GM12875 (cell line): ENCODE data around the gene STS.

Experiments used
- H3K4me3 ChIP-seq: one replicate; pipeline ENCODE4 v1.5.1; 2011; ENCODE audit warnings: low read depth, low read length, control low read depth
- TF ChIP-seq, protein P1 (sequence below): IDR thresholded peaks from 2 replicates; pipeline ENCODE4 v1.5.1; 2011; ENCODE audit warnings: low read depth, mild to moderate bottlenecking, control low read depth, inconsistent platforms, low read length, moderate library complexity, borderline replicate concordance; ENCODE audit not compliant: insufficient read depth

STS gene, protein sequence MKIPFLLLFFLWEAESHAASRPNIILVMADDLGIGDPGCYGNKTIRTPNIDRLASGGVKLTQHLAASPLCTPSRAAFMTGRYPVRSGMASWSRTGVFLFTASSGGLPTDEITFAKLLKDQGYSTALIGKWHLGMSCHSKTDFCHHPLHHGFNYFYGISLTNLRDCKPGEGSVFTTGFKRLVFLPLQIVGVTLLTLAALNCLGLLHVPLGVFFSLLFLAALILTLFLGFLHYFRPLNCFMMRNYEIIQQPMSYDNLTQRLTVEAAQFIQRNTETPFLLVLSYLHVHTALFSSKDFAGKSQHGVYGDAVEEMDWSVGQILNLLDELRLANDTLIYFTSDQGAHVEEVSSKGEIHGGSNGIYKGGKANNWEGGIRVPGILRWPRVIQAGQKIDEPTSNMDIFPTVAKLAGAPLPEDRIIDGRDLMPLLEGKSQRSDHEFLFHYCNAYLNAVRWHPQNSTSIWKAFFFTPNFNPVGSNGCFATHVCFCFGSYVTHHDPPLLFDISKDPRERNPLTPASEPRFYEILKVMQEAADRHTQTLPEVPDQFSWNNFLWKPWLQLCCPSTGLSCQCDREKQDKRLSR

DNA sequence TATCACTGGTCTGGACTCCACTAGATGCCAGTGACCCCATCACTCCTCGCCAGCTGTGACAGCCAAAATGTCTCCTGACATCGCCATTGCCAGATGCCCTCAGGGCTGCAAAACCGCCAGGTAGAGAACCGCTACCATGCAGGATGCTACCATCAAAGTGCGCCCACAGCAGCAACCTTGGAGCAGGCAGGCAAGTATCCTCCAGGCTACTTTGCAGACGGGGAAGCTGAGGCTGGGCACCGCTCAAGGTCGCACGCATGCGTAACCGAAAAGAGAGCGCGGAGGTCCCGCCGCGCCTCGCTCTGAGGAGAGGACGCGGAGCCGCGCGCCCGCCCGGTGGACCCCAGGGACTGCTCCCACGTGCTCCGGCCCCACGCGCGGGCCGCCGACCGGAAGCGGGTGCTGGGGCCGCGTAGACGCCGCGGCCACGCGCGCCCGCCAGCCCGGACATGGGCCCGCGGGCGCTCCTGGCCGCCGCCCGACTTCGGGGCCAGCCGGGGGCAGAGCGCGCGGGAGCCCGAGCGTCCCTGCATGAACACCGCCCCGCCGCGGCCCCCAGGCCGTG is at the start of gene STS:
TSS of gene STS (plus strand) at position 300 of the 565 bp plus-strand sequence. CDS start 105,488 bp downstream, outside the sequence.
- TF ChIP-seq, protein P1, sequence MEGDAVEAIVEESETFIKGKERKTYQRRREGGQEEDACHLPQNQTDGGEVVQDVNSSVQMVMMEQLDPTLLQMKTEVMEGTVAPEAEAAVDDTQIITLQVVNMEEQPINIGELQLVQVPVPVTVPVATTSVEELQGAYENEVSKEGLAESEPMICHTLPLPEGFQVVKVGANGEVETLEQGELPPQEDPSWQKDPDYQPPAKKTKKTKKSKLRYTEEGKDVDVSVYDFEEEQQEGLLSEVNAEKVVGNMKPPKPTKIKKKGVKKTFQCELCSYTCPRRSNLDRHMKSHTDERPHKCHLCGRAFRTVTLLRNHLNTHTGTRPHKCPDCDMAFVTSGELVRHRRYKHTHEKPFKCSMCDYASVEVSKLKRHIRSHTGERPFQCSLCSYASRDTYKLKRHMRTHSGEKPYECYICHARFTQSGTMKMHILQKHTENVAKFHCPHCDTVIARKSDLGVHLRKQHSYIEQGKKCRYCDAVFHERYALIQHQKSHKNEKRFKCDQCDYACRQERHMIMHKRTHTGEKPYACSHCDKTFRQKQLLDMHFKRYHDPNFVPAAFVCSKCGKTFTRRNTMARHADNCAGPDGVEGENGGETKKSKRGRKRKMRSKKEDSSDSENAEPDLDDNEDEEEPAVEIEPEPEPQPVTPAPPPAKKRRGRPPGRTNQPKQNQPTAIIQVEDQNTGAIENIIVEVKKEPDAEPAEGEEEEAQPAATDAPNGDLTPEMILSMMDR, result no peak

DNA sequence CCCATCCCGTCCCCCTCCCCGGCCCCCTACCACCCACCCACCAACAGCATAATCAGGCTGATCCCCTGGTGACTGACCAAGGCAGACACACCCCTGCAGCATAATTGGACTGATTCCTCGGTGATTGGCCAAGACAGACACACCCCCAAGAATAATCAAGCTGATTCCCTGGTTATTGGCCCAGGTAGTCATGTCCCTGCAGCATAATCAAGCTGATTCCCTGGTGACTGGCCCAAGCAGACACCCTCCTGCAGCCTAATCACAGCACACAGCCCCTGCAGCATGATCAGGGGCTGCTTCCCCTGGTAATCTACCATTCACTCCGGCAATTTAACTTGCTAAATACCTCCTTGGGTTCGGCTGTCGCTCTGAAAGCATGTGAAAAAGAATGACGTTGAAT is 47.5 kb upstream of the STS start:
- no peak overlapping the region for H3K4me3 ChIP-seq
- TF ChIP-seq, protein P1, result no peak

More for the DNA sequence above, at the start of gene STS:
- peak within 1 kb of the TSS; percentile 99 for H3K4me3 ChIP-seq

DNA sequence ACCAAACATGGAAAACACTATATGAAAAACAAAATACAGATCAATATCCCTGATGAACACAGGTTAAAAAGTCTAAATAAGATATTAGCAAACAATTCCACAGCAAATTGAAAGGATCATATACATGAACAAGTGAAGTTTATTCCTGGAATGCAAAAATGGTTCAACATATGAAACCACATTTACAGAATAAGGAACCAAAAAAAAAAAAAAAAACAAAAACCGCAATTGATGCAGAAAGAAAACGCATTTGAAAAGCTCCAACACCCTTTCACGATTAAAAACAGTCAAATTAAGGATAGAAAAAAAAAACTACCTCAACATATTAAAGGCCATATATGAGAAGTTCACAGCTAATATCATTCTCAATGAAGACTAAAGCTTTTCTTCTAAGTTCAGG is 45.4 kb upstream of the STS start:
- TF ChIP-seq, protein P1, result no peak
- H3K4me3 ChIP-seq, result no peak overlapping the region

DNA sequence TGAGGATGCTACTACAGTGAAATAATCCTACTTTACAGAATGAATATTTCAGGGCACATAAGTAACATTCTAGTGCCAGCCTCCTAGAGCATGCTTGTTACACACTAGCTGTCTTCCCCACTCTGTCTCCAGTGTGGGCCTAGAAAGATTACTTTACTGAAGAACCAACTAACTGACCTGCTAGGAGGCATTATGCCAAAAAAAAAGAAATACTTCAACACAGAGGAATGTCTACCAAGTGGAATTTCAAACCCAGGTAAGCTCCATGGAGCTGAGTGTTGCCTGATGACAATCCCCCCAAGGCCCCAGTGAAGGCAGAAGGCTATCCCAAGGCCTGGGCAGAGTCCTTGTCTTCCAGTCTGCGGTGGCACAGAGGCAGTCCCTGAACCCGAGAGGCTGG is 40.9 kb upstream of the STS start:
- TF ChIP-seq, protein P1, result no peak
- no peak overlapping the region for H3K4me3 ChIP-seq

DNA sequence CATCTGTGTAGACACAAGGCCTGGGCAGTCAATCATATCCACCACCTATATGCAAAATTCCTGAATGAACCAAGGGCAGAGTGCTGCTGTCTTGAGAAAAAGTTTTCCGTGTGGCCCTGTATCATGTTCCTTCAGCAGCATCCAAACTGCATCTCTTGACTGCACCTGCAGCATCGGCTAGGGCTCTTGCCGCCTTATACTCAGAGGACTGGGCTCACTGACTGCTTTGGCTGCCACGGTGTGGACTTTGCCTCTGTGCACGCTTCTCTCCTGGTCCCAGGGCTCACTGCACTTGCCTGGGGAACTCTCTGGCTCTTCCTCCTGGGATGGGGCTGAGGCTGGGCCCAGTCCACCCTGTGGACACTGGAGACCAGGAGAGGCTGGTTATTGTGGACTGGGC is 39.5 kb upstream of the STS start:
- H3K4me3 ChIP-seq, result no peak overlapping the region
- TF ChIP-seq, protein P1, result no peak

DNA sequence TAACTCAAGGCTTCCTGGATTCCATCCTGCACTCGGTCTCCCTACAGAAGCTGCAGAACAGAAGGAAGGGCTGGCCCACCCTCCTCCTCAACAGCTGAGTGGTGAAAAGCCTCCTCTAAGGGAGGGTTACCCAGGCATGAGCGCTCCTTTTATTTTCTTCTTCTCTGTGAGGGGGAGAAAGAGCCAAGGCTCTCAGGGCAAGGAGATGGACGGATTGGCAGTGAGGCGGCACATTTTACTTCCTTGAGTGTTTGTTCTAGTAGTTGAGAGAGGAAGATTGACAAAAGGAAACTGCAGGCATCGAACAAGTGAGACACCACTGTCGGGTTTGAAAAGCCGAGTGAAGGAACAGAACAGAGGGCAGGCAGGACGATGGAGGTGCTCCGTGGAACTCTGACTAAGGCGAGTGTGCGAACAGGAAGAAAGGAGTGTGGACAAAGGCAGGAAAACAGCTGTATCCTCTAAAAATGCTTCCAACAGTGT is 38.4 kb upstream of the STS start:
- no peak overlapping the region for H3K4me3 ChIP-seq
- TF ChIP-seq, protein P1, result no peak
